Stimulated activated CD8-positive, alpha-beta memory T cell treated with anti-CD3 and anti-CD28 coated beads, Interleukin-2, amount 100 ng/mL, for 1 hour (primary cell): Measurements from ENCODE around the gene UBE2E1.

Experiments used
- DNase-seq, 2 donors: peaks; one replicate each; pipeline ENCODE4 v3.0.0-alpha.2; 2020; ENCODE audit warnings: low read depth in 2 of 2

UBE2E1 gene

DNA sequence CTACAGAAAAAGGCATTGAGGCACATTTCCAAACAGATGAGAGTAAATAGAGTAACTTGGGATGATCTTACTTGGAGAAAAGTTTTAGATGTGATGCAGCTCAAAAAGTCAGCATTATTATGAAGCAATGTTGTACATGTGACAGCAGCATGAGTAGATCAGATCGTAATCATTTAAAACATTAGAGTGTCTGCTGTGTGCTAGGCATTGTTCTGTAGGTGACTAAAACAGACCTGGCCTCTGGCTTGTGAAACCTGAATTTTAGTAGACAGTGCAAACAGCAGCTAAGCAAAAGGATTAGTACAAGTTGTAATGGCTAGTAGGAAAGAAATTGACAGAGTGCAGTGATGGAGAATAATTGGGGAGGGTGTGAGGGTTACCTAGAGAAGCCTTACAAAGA, 15.1 kb downstream of the UBE2E1 start:
- no peak for DNase-seq

DNA sequence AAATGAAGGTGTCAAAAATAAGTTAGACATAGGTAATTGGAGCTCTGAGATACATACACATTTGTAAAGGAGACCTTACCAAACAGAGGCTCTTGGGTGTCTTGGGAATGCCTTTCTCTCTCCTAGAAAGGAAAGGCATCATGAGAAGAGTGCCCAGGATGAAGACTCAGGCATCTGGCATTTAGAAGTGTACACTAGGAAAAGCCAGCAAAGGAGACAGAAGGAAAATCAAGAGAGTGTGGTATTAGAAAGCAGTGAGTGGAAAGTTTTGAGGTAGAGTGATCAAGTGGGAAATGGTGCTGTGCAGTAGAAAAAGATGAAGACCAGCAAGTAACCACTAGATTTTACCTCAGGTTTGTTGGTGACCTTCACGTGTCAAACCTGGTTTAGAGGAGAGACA, 16.1 kb downstream of the UBE2E1 start:
- no peak for DNase-seq

DNA sequence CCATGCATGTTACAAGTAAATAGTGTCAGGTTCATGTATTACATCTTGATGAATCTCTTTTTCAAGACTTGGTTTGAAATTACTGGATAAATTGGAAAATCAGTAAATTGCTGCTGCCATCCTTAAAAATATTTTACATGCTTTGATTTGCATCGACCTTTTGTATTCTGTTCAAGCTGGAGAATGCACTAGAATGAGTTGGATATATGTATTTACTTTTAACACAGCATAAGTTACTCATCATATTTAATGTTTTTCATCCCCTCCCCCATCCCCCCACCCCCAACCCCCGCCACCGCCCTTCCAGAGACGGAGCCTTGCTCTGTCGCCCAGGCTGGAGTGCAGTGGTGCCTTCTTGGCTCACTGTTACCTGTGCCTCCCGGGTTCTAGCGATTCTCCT, 16.8 kb downstream of the UBE2E1 start:
- no peak for DNase-seq

DNA sequence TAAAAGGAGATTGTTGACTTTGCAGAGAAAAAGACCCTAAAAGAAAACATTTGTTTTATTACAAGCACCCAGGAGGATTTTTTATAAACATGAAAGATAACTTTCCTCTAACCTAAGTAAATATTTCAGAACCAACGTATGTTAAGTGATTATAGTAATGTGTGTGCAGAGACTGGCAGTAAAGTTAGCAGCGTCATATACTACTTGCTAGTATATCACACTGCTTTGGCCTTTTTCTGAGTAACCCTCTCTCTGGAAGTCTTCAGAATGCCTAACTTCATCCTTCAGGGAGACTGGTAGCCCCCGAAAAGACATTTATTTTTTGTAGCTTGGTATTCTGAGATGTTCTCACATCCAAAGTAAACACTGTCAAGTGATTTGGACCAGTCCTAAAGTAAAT, 17.9 kb downstream of the UBE2E1 start:
- DNase-seq: no peak

DNA sequence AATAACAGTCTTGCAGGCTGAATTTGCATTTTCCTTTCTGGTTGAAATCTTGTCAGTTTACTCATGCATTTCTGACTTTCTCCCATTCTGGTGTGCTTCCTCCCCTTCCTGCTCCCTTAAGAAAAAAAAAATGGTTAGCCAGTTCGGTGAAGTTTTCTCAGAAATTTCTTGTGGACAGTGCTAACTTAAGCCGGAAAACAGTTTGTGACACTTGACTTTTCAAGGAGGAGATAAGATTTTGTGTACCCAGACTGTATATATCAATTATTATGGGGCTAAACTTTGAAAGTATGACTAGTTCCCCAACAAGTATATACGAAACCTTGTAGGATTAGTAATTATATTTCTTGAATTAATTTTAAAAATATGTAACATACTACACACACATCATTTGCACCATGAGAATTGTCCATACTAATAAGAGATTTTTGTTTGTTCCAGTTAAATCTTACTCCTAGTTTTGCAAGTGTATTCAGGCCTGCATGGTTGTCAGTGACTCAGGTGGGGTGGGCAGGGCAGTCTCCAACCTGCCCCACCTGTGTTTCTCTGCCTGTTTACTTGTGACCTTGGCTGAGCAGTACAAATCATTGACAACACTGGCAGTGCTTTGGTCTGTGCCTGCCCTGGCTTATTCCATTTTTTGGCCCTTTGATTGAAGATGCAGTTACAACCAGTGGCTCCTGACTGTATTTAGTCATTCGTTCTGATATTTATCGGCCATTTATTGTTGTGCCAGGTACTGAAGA, 19.1 kb downstream of the UBE2E1 start:
- no peak for DNase-seq

DNA sequence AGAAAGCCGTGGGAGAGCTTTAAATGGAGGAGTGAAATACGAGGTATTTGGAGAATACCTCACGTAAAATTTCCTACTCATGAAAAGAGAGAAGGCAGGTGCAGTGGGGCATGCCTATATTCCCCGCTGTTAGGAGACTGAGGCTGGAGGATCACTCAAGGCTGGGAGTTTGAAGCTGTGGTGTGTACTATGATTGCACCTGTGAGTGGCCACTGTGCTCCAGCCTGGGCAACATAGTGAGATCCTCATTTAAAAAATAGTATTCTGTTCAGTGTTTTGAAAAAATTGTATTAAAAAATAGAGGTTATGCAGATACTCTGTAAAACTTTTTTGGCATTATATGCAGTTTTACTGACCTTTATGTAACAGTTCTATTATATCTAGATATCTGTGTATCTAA, 20.0 kb downstream of the UBE2E1 start:
- DNase-seq: no peak

DNA sequence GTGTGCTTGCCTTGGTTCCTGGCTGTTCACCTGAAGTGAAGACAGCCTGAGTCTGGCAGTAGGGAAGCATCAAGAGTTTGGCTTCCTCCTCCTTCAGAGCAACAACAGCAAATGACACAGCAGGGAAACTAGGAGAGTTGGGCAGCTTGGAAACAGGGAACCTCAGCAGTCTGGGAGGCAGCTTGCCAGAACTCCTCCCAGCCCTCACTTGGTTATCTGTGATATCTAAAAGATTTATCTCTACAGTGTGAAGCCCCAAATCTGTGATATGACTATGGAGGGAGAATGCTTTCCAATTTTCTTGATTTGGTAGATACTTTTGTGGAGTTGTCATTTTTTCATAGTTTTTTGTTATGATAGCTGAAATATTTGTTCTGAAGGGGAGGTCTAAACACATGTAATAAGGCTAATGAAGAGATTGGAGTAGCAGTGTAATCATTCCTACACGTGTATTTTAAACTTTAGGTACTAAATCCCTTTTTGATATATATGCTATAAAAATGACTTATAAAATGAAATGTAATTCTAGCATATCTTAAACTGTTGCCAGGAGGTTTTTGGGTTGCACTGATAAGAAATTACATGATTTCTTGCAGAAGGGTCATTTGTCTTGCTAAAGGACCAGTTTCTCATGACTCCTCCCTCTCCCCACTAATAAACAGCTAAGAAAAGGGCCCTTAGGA, 20.8 kb downstream of the UBE2E1 start:
- no peak for DNase-seq

DNA sequence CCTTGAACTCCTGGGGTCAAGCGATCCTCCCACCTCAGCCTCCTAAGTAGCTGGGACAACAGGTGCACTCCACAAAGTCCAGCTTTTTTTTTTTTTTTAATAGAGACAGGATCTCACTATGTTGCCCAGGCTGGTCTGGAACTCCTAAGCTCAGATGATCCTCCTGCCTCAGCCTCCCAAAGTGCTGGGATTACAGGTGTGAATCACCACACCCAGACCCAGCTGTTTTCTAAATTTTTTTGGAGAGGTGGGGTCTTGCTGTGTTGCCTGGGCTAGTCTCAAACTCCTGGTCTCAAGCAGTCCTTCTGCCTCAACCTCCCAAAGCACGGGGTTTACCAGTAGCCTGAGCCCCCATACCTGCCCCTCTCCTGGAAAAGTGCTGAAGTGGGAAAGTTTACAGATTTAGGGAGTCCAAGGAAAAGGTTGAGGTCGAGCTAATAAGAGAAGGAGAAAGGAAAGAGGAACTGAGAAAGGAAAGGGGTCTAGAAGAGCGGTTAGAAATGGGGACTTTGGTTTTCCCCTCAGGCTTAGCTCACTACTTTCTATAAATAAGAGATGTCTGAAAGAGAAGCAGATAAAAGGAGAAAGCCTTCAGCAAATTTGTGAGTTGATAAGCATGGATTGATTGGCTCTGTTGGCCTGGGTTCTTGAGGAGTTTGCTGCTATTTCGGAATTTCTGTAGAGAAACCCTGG, 23.6 kb downstream of the UBE2E1 start:
- no peak for DNase-seq

DNA sequence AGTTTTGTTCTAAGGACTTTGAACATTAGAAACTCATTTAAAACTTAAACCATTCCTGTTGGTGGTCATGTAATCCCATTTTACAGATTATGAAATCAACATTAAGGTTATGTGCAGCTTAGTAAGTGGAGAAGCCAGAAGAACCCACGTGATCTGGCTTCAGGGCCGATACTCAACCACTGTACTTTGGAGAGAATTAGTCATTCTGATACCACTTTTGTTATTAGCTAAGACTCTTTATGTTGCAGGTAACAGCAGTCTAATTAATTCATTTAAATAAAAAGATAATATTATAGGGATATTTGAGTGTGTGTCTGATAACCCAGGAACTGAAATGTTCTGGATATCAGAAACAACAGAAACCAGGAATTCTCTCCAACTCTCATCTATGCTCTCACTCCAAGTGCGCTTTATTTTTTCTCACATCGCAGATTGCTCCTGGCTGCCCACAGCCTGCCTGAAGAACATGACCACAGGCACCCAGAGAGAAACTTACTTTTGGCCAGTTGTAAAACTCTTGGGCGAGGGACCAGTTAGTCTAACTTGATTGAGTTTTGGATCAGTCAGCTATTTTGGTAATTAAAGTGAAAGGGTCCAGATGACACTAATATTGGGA, 25.2 kb downstream of the UBE2E1 start:
- DNase-seq: no peak

DNA sequence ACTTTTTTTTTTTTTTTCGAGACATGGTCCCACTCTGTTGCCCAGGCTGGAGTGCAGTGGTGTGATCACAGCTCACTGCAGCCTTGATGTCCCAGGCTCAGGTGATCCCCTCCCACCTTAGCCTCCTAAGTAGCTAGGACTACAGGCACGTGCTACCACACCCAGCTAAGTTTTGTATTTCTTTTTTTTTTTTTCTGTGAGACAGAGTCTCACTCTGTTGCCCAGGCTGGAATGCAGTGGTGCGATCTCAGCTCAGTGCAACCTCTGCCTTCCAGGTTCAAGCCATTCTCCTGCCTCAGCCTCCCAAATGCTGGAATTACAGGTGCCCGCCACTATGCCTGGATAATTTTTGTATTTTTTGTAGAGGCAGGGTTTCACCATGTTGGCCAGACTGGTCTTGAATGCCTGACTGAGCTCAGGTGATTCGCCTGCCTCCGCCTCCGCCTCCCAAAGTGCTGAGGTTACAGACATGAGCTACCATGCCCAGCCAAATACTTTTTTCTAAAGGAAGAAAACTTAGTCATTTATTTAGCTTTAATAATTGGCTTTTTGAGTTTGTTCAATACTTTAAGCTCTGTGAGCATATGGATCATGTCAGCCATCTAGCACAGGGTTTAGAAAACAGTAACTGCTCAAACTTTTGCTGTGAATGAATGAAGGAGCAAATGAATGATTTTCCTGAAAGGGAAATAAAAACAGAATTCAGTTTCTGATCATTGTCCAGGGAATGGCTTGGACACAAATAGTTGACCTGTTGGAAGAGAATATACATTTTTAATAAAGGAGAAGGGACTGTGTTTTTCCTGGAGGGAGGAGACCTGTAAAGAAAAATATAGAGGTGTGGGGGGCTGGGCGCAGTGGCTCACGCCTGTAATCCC, 26.0 kb downstream of the UBE2E1 start:
- no peak for DNase-seq

DNA sequence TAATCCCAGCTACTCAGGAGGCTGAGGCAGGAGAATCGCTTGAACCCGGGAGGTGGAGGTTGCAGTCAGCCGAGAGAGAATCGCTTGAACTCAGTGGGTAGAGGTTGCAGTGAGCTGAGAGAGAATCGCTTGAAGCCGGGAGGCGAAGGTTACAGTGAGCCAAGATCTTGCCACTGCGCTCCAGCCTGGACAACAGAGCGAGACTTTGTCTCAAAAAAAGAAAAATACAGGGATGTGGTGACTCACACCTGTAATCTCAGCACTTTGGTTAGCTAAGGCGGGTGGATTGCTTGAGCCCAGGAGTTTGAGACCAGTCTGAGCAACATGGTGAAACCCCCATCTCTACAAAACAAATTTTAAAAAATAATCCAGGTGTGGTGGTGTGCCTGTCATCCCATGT, 26.8 kb downstream of the UBE2E1 start:
- DNase-seq: no peak

DNA sequence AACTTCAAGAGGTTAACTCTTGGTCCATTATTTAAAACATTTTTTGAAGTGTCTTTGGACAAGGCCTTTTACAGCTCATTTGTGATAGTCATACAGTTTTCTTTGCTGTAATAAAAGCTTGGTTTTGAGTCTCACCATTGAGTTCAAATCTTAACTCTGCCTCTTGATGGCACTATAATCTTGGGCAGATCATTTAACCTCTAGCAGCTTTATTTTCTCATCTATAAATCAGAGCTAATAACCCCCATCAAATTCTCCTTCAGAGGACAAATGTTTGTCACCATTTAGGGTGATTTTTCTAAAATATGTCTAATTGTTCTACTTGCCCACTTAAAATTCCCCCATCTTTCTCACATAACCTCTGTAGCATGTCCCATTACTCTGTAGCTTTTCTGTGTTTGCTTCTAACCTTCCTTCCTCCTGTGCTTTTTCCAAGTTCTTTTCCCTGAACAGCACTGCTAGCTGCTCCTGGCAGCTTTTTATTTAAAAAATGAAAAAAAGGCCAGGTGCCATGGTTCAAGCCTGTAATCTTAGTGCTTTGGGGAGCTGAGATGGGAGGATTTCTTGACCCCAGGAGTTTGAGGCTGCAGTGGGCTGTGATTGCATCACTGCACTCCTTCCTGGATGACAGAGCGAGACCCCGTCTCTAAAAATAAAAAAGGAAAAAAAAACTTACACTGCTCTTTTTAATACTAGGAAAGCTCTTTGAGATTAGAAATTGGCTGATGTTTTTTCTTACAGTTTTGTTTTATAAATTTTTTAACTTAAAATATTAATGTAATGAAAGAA, 28.5 kb downstream of the UBE2E1 start:
- no peak for DNase-seq

DNA sequence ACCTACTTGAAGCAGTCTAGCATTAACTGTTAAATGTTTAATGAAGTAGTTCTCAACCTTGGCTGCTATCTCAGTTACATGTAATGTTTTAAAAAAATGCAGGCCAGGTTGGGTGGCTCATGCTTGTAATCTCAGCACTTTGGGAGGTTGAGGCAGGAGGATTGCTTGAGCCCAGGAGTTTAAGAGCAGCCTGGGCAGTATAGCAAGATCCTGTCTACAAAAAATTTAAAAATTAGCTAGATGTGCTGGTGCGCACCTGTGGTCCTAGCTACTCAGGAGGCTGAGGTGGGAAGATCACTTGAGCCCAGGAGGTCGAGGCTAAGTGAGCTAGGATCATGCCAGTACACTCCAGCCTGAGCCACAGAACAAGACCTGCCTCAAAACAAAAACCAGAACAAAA, 29.3 kb downstream of the UBE2E1 start:
- DNase-seq: no peak

DNA sequence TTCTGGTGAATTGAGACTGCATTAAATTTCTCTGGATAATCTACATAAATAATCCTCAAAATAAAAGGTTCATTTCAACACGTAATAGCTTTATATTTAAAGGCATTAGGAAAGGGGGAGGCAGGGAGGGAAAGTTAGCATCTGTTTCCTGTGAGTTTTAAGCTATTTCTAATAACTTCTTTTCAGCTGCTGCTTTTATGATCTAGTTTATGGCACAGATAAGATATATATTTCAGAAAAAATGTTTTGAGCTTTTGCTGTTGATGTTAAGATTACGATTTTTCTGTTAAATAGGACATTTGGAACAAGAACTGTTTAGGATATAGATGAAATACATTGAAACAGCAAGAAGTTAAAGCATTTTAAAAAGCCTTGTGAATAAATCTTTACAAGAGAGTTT, 30.0 kb downstream of the UBE2E1 start:
- no peak for DNase-seq

DNA sequence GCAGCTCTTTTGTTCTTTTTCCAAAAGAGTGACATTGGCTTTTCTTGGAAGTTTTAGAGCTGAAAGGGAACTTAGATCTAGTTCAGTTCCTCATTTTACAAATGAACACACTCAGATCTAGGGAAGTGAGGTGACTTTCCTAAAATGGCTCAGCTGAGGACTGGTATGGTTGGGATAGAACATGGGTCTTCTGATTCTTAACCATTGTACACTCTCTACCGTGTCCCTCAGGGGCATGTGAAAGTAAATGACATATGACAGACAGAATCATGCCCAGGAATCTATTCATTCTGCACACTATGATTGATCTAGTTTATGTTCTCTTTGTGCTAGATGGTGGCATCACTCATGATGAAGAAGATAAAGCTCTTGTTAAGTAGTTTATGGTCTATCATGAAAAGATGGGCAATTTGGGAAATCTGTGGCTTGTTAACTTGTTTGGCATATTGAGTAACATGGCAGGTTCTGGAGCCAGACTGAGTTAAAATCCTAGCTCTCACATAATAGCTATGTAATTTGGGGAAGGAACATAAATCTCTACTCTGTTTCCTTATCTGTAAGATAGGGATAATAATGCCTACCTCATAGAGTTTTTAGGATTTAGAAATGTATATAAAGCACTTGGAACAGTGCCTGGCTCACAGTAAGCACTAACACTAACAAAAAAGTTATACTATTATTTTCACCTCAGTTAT, 30.9 kb downstream of the UBE2E1 start:
- DNase-seq: no peak

DNA sequence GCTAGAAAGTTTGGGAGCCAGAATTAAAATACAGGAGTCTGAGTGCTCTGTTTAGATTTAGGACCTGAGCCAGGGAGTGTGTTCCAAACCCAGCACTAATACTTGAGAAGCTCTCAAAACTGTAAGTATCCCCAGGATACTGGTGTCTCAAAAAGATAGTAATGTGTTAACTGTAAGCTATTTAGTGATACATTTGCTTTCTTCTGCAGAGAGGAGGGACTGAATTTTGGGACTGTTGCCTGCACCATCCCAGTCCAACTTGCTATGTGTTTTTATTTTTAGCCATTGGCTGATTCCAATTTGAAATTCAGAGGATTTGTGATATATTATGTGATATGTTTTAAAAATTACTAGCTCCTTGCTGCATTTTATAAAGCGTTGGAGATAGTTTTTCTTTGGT, 31.5 kb downstream of the UBE2E1 start:
- no peak for DNase-seq

DNA sequence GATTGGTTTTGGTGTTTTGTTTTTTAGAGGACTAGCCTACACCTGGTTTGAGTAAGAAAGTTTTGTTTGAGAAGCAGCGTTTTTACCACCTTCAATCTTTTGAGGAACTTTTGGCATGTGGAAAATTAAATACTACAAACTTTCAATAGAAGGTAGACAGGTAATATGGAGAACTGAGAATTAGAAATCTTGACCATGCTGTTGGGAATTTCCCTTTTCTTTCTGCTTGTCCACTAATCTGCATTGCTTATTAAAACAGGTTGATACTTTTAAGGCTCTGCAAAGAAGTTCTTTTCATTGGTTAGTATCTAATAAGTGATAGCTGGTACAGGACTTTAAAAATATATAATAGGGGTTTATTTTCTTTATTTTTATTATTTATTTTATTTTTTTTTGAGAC, 31.9 kb downstream of the UBE2E1 start:
- no peak for DNase-seq

DNA sequence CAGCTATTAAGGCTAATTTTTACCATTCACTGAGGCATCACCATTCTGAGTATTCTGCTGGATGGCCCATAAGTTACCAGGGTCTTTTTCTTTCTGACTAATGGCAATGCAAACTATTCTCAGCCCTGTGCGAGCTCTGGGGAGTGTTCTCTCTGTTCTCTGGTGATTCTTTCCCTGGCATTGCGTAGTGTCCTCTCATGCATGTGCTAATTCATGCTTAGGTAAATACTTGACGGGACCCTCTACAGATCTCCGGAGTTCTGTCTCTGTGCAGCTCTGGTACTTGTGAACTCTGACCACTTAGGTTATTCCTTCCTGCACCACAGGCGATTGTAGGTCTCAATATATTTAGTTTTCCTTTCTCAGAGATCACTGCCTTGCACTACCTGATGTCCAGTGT, 34.8 kb downstream of the UBE2E1 start:
- DNase-seq: no peak

DNA sequence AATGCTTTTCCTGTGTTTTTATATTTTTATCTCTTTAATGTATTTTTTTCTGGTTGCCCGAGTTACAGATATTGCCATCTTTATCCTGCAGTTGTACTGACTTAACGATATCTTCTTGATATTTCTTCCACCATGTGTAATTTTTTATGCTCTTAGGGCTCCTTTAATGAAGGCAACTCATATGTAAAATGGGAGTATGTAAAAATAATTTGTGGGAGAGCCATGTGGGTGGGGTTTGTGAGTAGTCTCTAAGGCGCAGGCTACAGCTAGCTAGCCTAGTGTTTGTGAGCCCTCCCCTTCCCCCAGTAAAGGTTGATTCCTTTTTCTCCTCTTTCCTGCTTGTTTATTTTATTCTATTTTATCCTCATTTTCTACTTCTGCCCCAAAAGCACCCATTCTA, 38.1 kb downstream of the UBE2E1 start:
- no peak for DNase-seq
